Fibroblast of lung (primary cell): Measurements from ENCODE around the gene ANKS1B. TPM values are rescaled to one million over a fixed set of nuclear protein-coding genes. Genes with fewer than 3 reads are reported as not detected.
"Not testable (repeated sequence)": the region's sequence is repeated elsewhere in the genome, so short reads cannot be mapped to it uniquely, and the experiment has no call there.

ENCODE experiments used
- DNase-seq, 2 donors: peaks; one replicate each; pipeline versions ENCODE4 v3.0.0 to v3.0.0-alpha.2; 2010; ENCODE audit warnings: low read depth in 2 of 2
- H2AFZ ChIP-seq: 2 replicates; pipeline ENCODE4 v1.5.1; 2012; ENCODE audit warnings: low read length, control low read depth, inconsistent platforms
- H3K27ac ChIP-seq: 2 replicates; pipeline ENCODE4 v1.5.1; 2011; ENCODE audit warnings: low read length, control low read depth; ENCODE audit not compliant: insufficient read depth
- H3K27me3 ChIP-seq: 2 replicates; pipeline ENCODE4 v1.5.1; 2011; ENCODE audit warnings: mild to moderate bottlenecking, low read length; ENCODE audit not compliant: control insufficient read depth, insufficient read depth
- H3K36me3 ChIP-seq: 2 replicates; pipeline ENCODE4 v1.5.1; 2011; ENCODE audit warnings: low read length; ENCODE audit not compliant: control insufficient read depth, insufficient read depth
- H3K4me1 ChIP-seq: 2 replicates; pipeline ENCODE4 v1.5.1; 2011; ENCODE audit warnings: low read length; ENCODE audit not compliant: control insufficient read depth, insufficient read depth; ENCODE audit errors: extremely low read depth
- H3K4me2 ChIP-seq: 2 replicates; pipeline ENCODE4 v1.5.1; 2011; ENCODE audit warnings: low read length, control low read depth; ENCODE audit not compliant: insufficient read depth; ENCODE audit errors: extremely low read depth
- H3K4me3 ChIP-seq, 4 experiments: fragments of 200-600 bp in 1 of 4; sonication (generic) in 1 of 4; replicated peaks in 1 of 4; 2 replicates each; pipeline ENCODE4 v1.5.1; 2011 to 2016; ENCODE audit warnings: low read length in 4 of 4, low read depth in 3 of 4, mild to moderate bottlenecking in 3 of 4, control low read depth in 2 of 4, inconsistent platforms in 1 of 4, mixed read lengths in 1 of 4; ENCODE audit not compliant: insufficient read depth in 1 of 4; ENCODE audit errors: control extremely low read depth in 1 of 4
- H3K79me2 ChIP-seq: 2 replicates; pipeline ENCODE4 v1.5.1; 2012; ENCODE audit warnings: mild to moderate bottlenecking, low read length, inconsistent platforms; ENCODE audit not compliant: control insufficient read depth, insufficient read depth
- H3K9ac ChIP-seq: 2 replicates; pipeline ENCODE4 v1.5.1; 2011; ENCODE audit warnings: mild to moderate bottlenecking, low read length, control low read depth; ENCODE audit not compliant: insufficient read depth
- H3K9me3 ChIP-seq: 2 replicates; pipeline ENCODE4 v1.5.1; 2012; ENCODE audit warnings: low read depth, low read length; ENCODE audit not compliant: control insufficient read depth, insufficient read depth
- H4K20me1 ChIP-seq: 2 replicates; pipeline ENCODE4 v1.5.1; 2011; ENCODE audit warnings: low read length; ENCODE audit not compliant: control insufficient read depth, insufficient read depth; ENCODE audit errors: extremely low read depth
- EZH2 ChIP-seq: IDR thresholded peaks from 2 replicates; pipeline ENCODE4 v1.5.1; 2012; ENCODE audit warnings: low read length, control low read depth, mild to moderate bottlenecking; ENCODE audit errors: missing control alignments
- polyA plus RNA-seq, 2 donors: library from polyadenylated mRNA; depleted of rRNA in 1 of 2; stranded (reverse) in 1 of 2; unstranded in 1 of 2; fragments of >200 nt; gene quantifications; 2 replicates each; pipeline ENCODE4 v1.2.1, GENCODE V29; 2011 to 2012; ENCODE audit warnings: missing spikeins in 1 of 2
- total RNA-seq: library from RNA; depleted of rRNA; stranded (reverse); fragments of >200 nt; gene quantifications from 2 replicates; pipeline ENCODE4 v1.2.1, GENCODE V29; 2014
- TF ChIP-seq, protein P1 (sequence below), 2 donors: IDR thresholded peaks in 1 of 2; conservative IDR thresholded peaks in 1 of 2; 1 replicate in 1 of 2; 2 replicates in 1 of 2; pipeline ENCODE4 v1.5.1; 2011 to 2012; ENCODE audit warnings: low read length in 2 of 2, control low read depth in 1 of 2, inconsistent platforms in 1 of 2, low read depth in 1 of 2, mild to moderate bottlenecking in 1 of 2

The ANKS1B gene
- total and polyA plus RNA-seq, 2 donors (not counting 1 experiment from before 2014, with no cell fraction given): 0.11 to 0.83 TPM

DNA sequence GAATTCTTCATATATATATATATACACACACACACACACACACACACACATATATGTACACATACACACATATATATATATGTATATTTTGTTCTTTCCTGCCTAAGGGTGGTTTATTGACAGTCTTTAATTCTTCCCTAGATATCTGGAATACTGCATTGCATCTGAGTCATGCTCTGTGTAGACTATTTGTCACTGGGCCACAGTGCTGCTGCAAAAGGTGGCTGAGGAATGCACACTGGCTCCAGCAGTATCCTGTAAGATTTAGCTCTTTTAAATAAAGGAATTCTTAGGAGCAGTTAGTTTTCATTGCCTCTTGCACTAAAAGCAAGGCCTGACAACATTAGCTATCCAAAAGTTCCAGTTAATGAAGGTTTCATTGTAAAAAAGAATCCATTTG is 1138.8 kb downstream of the ANKS1B start:
- Histone ChIP-seq H3K27me3 (no peaks in the 10 kb centered on the region), H3K79me2 (no peaks in the 10 kb centered on the region), H4K20me1 (no peaks in the 10 kb centered on the region), H3K9me3 (no peaks in the 10 kb centered on the region), H3K36me3 (no peaks in the 10 kb centered on the region), H3K4me2 (no peak overlapping the region), H2AFZ (no peak overlapping the region), H3K27ac (no peak overlapping the region), H3K4me3 (no peak overlapping the region), H3K9ac (no peak overlapping the region), H3K4me1 (no peaks in the 10 kb centered on the region)
- TF ChIP-seq, protein P1, sequence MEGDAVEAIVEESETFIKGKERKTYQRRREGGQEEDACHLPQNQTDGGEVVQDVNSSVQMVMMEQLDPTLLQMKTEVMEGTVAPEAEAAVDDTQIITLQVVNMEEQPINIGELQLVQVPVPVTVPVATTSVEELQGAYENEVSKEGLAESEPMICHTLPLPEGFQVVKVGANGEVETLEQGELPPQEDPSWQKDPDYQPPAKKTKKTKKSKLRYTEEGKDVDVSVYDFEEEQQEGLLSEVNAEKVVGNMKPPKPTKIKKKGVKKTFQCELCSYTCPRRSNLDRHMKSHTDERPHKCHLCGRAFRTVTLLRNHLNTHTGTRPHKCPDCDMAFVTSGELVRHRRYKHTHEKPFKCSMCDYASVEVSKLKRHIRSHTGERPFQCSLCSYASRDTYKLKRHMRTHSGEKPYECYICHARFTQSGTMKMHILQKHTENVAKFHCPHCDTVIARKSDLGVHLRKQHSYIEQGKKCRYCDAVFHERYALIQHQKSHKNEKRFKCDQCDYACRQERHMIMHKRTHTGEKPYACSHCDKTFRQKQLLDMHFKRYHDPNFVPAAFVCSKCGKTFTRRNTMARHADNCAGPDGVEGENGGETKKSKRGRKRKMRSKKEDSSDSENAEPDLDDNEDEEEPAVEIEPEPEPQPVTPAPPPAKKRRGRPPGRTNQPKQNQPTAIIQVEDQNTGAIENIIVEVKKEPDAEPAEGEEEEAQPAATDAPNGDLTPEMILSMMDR (conservative IDR thresholded peaks at IDR 0.05 in 1 of 2, IDR thresholded peaks at IDR 0.05 in 1 of 2; ENCODE audit: low read depth in 1 of 2, low read length in 2 of 2): no peak
- TF ChIP-seq EZH2: no peak
- DNase-seq: peak in 1 of 2 donors; percentile 40

DNA sequence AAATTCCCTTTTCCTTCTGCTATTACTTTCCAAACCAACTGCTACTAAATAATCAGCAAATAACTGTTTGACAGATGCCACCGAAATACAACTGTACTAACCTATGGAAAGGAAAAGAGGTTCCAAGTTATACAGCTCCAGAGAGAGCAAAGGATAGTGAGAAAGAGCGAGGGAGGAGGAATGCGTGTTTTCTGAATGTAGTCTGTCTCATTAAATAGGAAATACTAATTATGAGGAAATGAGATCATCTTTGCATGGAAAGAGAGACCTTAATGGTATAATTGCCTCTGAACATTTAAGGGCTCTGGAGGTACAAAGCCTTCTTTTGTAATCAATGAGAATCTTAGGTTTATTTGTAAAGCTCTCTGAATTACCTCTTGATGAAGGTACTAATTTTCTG is 1144.4 kb downstream of the ANKS1B start:
- no peak for DNase-seq
- no peak overlapping the region for H3K27ac ChIP-seq

DNA sequence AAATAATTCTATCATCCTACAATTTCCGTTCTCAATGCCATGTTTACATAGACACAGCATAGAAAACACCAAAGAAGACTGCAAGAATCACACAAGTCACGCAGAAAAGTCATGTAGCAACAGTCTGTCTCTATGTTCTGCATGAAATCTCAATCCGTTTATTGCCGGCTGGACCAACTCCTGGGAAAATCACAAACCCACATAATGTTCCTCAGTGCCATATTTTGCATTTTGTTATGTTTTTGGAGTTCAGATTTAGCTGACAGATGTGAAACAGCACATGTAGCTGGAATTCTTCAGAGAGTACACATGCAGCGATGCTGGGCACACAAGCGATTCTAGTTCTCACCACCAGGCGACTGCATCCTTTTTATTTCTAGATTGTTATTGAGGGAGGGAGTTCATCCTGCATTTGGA is 1146.5 kb downstream of the ANKS1B start:
- no peaks in the 10 kb centered on the region for H3K27me3 ChIP-seq
- H4K20me1 ChIP-seq: no peaks in the 10 kb centered on the region
- peak; percentile 7 to 11 for DNase-seq
- no peak overlapping the region for H3K27ac ChIP-seq
- TF ChIP-seq EZH2: no peak
- TF ChIP-seq, protein P1 (conservative IDR thresholded peaks at IDR 0.05 in 1 of 2, IDR thresholded peaks at IDR 0.05 in 1 of 2; ENCODE audit: low read depth in 1 of 2, low read length in 2 of 2): peak; percentile 37 to 59
- H3K4me2 ChIP-seq: no peak overlapping the region
- H3K9me3 ChIP-seq: no peaks in the 10 kb centered on the region
- H2AFZ ChIP-seq: no peak overlapping the region
- no peak overlapping the region for H3K9ac ChIP-seq
- H3K4me3 ChIP-seq: no peak overlapping the region
- no peaks in the 10 kb centered on the region for H3K4me1 ChIP-seq
- no peaks in the 10 kb centered on the region for H3K79me2 ChIP-seq
- H3K36me3 ChIP-seq: no peaks in the 10 kb centered on the region

More for the DNA sequence above, 1144.4 kb downstream of the ANKS1B start:
- no peaks in the 10 kb centered on the region for H3K36me3 ChIP-seq
- H3K4me1 ChIP-seq: no peaks in the 10 kb centered on the region
- H3K4me2 ChIP-seq: no peak overlapping the region
- H3K9me3 ChIP-seq: no peaks in the 10 kb centered on the region
- no peak overlapping the region for H3K9ac ChIP-seq
- H3K27me3 ChIP-seq: no peaks in the 10 kb centered on the region
- no peak overlapping the region for H3K4me3 ChIP-seq
- no peak overlapping the region for H2AFZ ChIP-seq
- no peak for TF ChIP-seq EZH2
- TF ChIP-seq, protein P1 (conservative IDR thresholded peaks at IDR 0.05 in 1 of 2, IDR thresholded peaks at IDR 0.05 in 1 of 2; ENCODE audit: low read depth in 1 of 2, low read length in 2 of 2): no peak
- H4K20me1 ChIP-seq: no peaks in the 10 kb centered on the region
- H3K79me2 ChIP-seq: no peaks in the 10 kb centered on the region

DNA sequence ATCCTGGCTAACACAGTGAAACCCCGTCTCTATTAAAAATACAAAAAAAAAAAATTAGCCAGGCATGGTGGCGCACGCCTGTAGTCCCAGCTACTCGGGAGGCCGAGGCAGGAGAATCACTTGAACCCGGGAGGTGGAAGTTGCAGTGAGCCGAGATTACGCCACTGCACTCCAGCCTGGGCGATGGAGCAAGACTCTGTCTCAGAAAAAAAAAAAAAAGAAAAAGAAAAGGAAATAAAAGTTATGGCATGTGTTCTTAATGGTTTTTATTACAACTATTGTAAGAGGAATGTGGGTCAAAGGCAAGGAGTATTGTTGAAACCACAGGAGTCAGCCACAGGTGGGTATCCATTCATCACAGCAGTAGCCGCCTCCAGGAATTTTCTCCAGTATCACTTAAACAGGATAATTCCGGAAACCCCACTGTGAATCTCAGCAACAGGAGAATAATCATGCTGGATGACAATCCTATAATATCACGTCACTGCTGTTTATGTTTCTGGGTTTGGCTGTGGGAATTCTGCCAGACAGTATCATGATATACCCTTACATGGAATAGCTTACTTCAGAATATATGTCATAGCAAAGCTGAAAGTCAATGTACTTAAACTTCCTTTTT is 1147.5 kb downstream of the ANKS1B start:
- H3K27me3 ChIP-seq: not testable (repeated sequence)

More for the DNA sequence above, 1147.5 kb downstream of the ANKS1B start:
- not testable (repeated sequence) for H3K4me1 ChIP-seq, H3K9me3 ChIP-seq, H3K9ac ChIP-seq, H3K27ac ChIP-seq, H2AFZ ChIP-seq, H3K79me2 ChIP-seq, H3K4me2 ChIP-seq, H4K20me1 ChIP-seq, H3K4me3 ChIP-seq, H3K36me3 ChIP-seq
- peak; percentile 46 to 89 for DNase-seq
